Smooth muscle cell (in vitro differentiated cells): ENCODE results near the gene C4A. TPM values are rescaled to one million over a fixed set of nuclear protein-coding genes. Genes with fewer than 3 reads are reported as not detected.
"Not testable (repeated sequence)": the region's sequence is repeated elsewhere in the genome, so short reads cannot be mapped to it uniquely, and the experiment has no call there.

Source experiments
- DNase-seq: peaks from one replicate; lab custom pipeline; 2025; ENCODE audit not compliant: unreplicated experiment; lab: John Stamatoyannopoulos, UW
- H2AFZ ChIP-seq: fragments of 200-600 bp; sonication (generic); 2 replicates; pipeline ENCODE4 v1.6.0; 2016; ENCODE audit warnings: antibody characterized with exemption, low read depth, mild to moderate bottlenecking
- H3F3A ChIP-seq: fragments of 200-600 bp; sonication (generic); 2 replicates; pipeline ENCODE4 v1.6.0; 2017; ENCODE audit warnings: antibody characterized with exemption, low read depth
- H3K27ac ChIP-seq: fragments of 200-600 bp; sonication (generic); 2 replicates; pipeline ENCODE4 v1.5.1; 2016; ENCODE audit warnings: low read depth, mild to moderate bottlenecking
- H3K27me3 ChIP-seq: fragments of 200-600 bp; sonication (generic); 2 replicates; pipeline ENCODE4 v1.6.1; 2016; ENCODE audit warnings: low read depth, mild to moderate bottlenecking
- H3K36me3 ChIP-seq: fragments of 200-600 bp; sonication (generic); 2 replicates; pipeline ENCODE4 v1.5.1; 2016; ENCODE audit warnings: low read depth
- H3K4me1 ChIP-seq: fragments of 200-600 bp; sonication (generic); 2 replicates; pipeline ENCODE4 v1.5.1; 2016; ENCODE audit warnings: low read depth
- H3K4me2 ChIP-seq: fragments of 200-600 bp; sonication (generic); 2 replicates; pipeline ENCODE4 v1.6.0; 2016; ENCODE audit warnings: mild to moderate bottlenecking
- H3K4me3 ChIP-seq: fragments of 200-600 bp; sonication (generic); 2 replicates; pipeline ENCODE4 v1.5.1; 2016; ENCODE audit warnings: mild to moderate bottlenecking
- H3K79me2 ChIP-seq: fragments of 200-600 bp; sonication (generic); 2 replicates; pipeline ENCODE4 v1.6.0; 2016; ENCODE audit warnings: low read depth, mild to moderate bottlenecking
- H3K9ac ChIP-seq: fragments of 200-600 bp; sonication (generic); 2 replicates; pipeline ENCODE4 v1.6.0; 2016; ENCODE audit warnings: low read depth
- H3K9me3 ChIP-seq: fragments of 200-600 bp; sonication (generic); replicated peaks from 2 replicates; pipeline ENCODE4 v1.5.1; 2016; ENCODE audit warnings: low read depth
- H4K20me1 ChIP-seq: fragments of 200-600 bp; sonication (generic); 2 replicates; pipeline ENCODE4 v1.6.0; 2016; ENCODE audit warnings: low read depth
- CTCF ChIP-seq: fragments of 200-600 bp; sonication (generic); IDR thresholded peaks from 2 replicates; pipeline ENCODE4 v1.5.1; 2017; ENCODE audit warnings: borderline replicate concordance, mild to moderate bottlenecking, antibody characterized with exemption; ENCODE audit not compliant: insufficient read depth, poor library complexity, severe bottlenecking
- WGBS: methylation state at CpG from one replicate; pipeline ENCODE4 v1.1.7; 2016; ENCODE audit warnings: low lambda C conversion rate; 5-methylcytosine and 5-hydroxymethylcytosine counted together
- microRNA counts: library from miRNA; unstranded; fragments of <30 nt; microRNA quantifications from one replicate; lab custom pipeline; 2016
- microRNA-seq: library from miRNA; unstranded; fragments of <30 nt; microRNA quantifications from one replicate; pipeline ENCODE4, GENCODE V29; 2016; ENCODE audit warnings: borderline number of aligned reads
- polyA plus RNA-seq: library from polyadenylated mRNA; unstranded; fragments of >200 nt; fragmentation: Nextera tagmentation; extraction: Ambion mirVana; gene quantifications from 2 replicates; pipeline ENCODE4 v1.2.1, GENCODE V29; 2016
- small RNA-seq: library from RNA; depleted of rRNA; stranded (forward); fragments of <200 nt; gene quantifications from one replicate; pipeline ENCODE3, GENCODE V24; 2014
- total RNA-seq: library from RNA; depleted of rRNA; stranded (reverse); fragments of >200 nt; gene quantifications from 2 replicates; pipeline ENCODE4 v1.2.3, GENCODE V29; 2014

C4A gene
- total and polyA plus RNA-seq, 2 experiments from 2014 or later: 1.7 to 4.6 TPM

- H3K9ac ChIP-seq, H2AFZ ChIP-seq, H3K4me1 ChIP-seq, H4K20me1 ChIP-seq, DNase-seq, H3F3A ChIP-seq, H3K79me2 ChIP-seq, H3K4me3 ChIP-seq, H3K4me2 ChIP-seq, H3K27ac ChIP-seq, H3K9me3 ChIP-seq, H3K27me3 ChIP-seq, H3K36me3 ChIP-seq: not testable (repeated sequence)
- WGBS: 97% methylated on average over 11 of the region's 11 CpGs
Measured at GRCh38 chr6:32049736-32050135, 67.9 kb downstream of the C4A start.

DNA sequence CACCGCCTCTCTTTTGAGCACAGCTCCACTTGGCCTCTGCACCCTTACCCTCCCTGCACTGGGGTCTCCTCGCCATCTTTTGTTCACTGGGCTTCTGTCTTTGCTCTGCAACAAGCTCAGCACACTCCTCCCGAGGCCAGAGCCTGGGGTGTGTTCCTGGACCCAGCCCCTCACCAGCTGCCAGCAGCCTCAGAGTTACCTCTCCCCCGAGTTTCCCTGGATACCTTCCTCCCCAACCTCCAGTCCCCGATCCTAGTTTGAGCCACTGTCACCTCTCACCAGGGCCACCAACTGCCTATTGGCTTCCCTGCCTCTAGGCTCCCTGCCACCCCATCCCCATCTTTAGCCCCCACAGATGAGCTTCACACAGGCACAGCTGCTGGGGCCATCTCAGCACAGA, 68.7 kb downstream of the C4A start:
- H3K9me3 ChIP-seq: no peaks in the 10 kb centered on the region
- H4K20me1 ChIP-seq: no peaks in the 10 kb centered on the region
- no peaks in the 10 kb centered on the region for H3K36me3 ChIP-seq
- no peak for TF ChIP-seq CTCF
- H3F3A ChIP-seq: no peaks in the 10 kb centered on the region
- H3K79me2 ChIP-seq: no peaks in the 10 kb centered on the region
- no peak overlapping the region for H3K4me2 ChIP-seq
- 90% methylated on average over 5 of the region's 5 CpGs for WGBS
- H3K27me3 ChIP-seq: no peaks in the 10 kb centered on the region
- no peak overlapping the region for H3K27ac ChIP-seq
- no peak for DNase-seq
- no peak overlapping the region for H3K9ac ChIP-seq
- H2AFZ ChIP-seq: no peak overlapping the region
- peaks cover 2% of the 10 kb centered on the region for H3K4me1 ChIP-seq
- no peak overlapping the region for H3K4me3 ChIP-seq

MicroRNAs encoded within 50 kb of the gene (microRNA counts, 767-probe panel; counts per million panel counts)
- microRNA hsa-miR-1236 (lab: Ali Mortazavi, UCI): 183 counts per million

Small RNAs within 50 kb of the gene (microRNA-seq; reads per million reads assigned to microRNA genes)
- gene MIR1236: 1.8 reads per million

Small RNAs within 50 kb of the gene (small RNA-seq; reads per million reads assigned to genes)
- gene AL645922.1: not detected

Other genes with a start within 250 kb of the C4A start
Only the 30 nearest of the 32 such genes appear.
- not detected in 2 replicates for gene SAPCD1, start 219.4 kb upstream of the C4A start, total RNA-seq
- gene SAPCD1, start 219.4 kb upstream of the C4A start, polyA plus RNA-seq: 1.4 and 1.8 TPM in 2 replicates
- 0.22 and 0.58 TPM in 2 replicates for gene VWA7, start 204.7 kb upstream of the C4A start, total RNA-seq
- 0.08 and 0.28 TPM in 2 replicates for gene VWA7, start 204.7 kb upstream of the C4A start, polyA plus RNA-seq
- gene VARS1, start 186.3 kb upstream of the C4A start, total RNA-seq: 31.9 and 60.8 TPM in 2 replicates
- 76.9 and 80.8 TPM in 2 replicates for gene VARS1, start 186.3 kb upstream of the C4A start, polyA plus RNA-seq
- gene LSM2, start 175.1 kb upstream of the C4A start, total RNA-seq: 62.0 and 91.2 TPM in 2 replicates
- gene LSM2, start 175.1 kb upstream of the C4A start, polyA plus RNA-seq: 73.6 and 81.6 TPM in 2 replicates
- gene HSPA1L, start 166.8 kb upstream of the C4A start, total RNA-seq: 0.63 and 0.94 TPM in 2 replicates
- gene HSPA1L, start 166.8 kb upstream of the C4A start, polyA plus RNA-seq: 0.19 and 1.0 TPM in 2 replicates
- 52.6 and 59.5 TPM in 2 replicates for gene HSPA1A, start 166.5 kb upstream of the C4A start, total RNA-seq
- 61.2 and 71.6 TPM in 2 replicates for gene HSPA1A, start 166.5 kb upstream of the C4A start, polyA plus RNA-seq
- gene HSPA1B, start 154.3 kb upstream of the C4A start, total RNA-seq: 33.6 and 43.1 TPM in 2 replicates
- gene HSPA1B, start 154.3 kb upstream of the C4A start, polyA plus RNA-seq: 30.7 and 36.7 TPM in 2 replicates
- gene NEU1, start 119.2 kb upstream of the C4A start, total RNA-seq: 40.0 and 47.5 TPM in 2 replicates
- gene NEU1, start 119.2 kb upstream of the C4A start, polyA plus RNA-seq: 52.1 and 52.7 TPM in 2 replicates
- gene SLC44A4, start 103.1 kb upstream of the C4A start, total RNA-seq: 0.72 and 0.85 TPM in 2 replicates
- gene SLC44A4, start 103.1 kb upstream of the C4A start, polyA plus RNA-seq: 0.30 and 0.52 TPM in 2 replicates
- 17.4 and 17.6 TPM in 2 replicates for gene EHMT2, start 84.4 kb upstream of the C4A start, total RNA-seq
- gene EHMT2, start 84.4 kb upstream of the C4A start, polyA plus RNA-seq: 33.9 and 38.9 TPM in 2 replicates
- gene ZBTB12, start 80.0 kb upstream of the C4A start, total RNA-seq: 0.04 and 0.54 TPM in 2 replicates
- 0.39 TPM in 1 of 2 replicates, not detected in the other for gene ZBTB12, start 80.0 kb upstream of the C4A start, polyA plus RNA-seq
- gene C2, start 54.3 kb upstream of the C4A start, total RNA-seq: 0.27 TPM in 1 of 2 replicates, not detected in the other
- 0.37 TPM in 2 replicates for gene C2, start 54.3 kb upstream of the C4A start, polyA plus RNA-seq
- not detected in 2 replicates for gene CFB, start 36.0 kb upstream of the C4A start, total RNA-seq
- 2.3 and 4.1 TPM in 2 replicates for gene CFB, start 36.0 kb upstream of the C4A start, polyA plus RNA-seq
- 78.6 and 91.5 TPM in 2 replicates for gene NELFE, start 23.1 kb upstream of the C4A start, total RNA-seq
- 125 and 134 TPM in 2 replicates for gene NELFE, start 23.1 kb upstream of the C4A start, polyA plus RNA-seq
- gene SKIC2, start 22.9 kb upstream of the C4A start, total RNA-seq: 24.6 and 27.6 TPM in 2 replicates
- 55.0 and 56.0 TPM in 2 replicates for gene SKIC2, start 22.9 kb upstream of the C4A start, polyA plus RNA-seq
- 7.8 and 11.0 TPM in 2 replicates for gene DXO, start 9.9 kb upstream of the C4A start, total RNA-seq
- gene DXO, start 9.9 kb upstream of the C4A start, polyA plus RNA-seq: 21.9 and 23.5 TPM in 2 replicates
- 1.7 and 3.8 TPM in 2 replicates for gene C4B, start 32.7 kb downstream of the C4A start, total RNA-seq
- 1.3 and 2.9 TPM in 2 replicates for gene C4B, start 32.7 kb downstream of the C4A start, polyA plus RNA-seq
- 0.58 TPM in 1 of 2 replicates, not detected in the other for gene CYP21A2, start 56.4 kb downstream of the C4A start, total RNA-seq
- 0.38 TPM in 1 of 2 replicates, not detected in the other for gene CYP21A2, start 56.4 kb downstream of the C4A start, polyA plus RNA-seq
- 1.1 and 1.8 TPM in 2 replicates for gene TNXB, start 127.3 kb downstream of the C4A start, total RNA-seq
- gene TNXB, start 127.3 kb downstream of the C4A start, polyA plus RNA-seq: 1.1 and 4.3 TPM in 2 replicates
- gene ATF6B, start 146.2 kb downstream of the C4A start, total RNA-seq: 22.2 and 23.0 TPM in 2 replicates
- gene ATF6B, start 146.2 kb downstream of the C4A start, polyA plus RNA-seq: 22.5 and 39.8 TPM in 2 replicates
- gene FKBPL, start 148.2 kb downstream of the C4A start, total RNA-seq: 5.3 and 6.5 TPM in 2 replicates
- 5.4 and 7.7 TPM in 2 replicates for gene FKBPL, start 148.2 kb downstream of the C4A start, polyA plus RNA-seq
- 0.94 TPM in 1 of 2 replicates, not detected in the other for gene PRRT1, start 169.9 kb downstream of the C4A start, total RNA-seq
- gene PRRT1, start 169.9 kb downstream of the C4A start, polyA plus RNA-seq: 1.4 and 3.3 TPM in 2 replicates
- gene PPT2, start 172.1 kb downstream of the C4A start, total RNA-seq: 13.3 and 17.5 TPM in 2 replicates
- 15.7 and 17.8 TPM in 2 replicates for gene PPT2, start 172.1 kb downstream of the C4A start, polyA plus RNA-seq
- 3.6 and 5.6 TPM in 2 replicates for gene EGFL8, start 182.5 kb downstream of the C4A start, total RNA-seq
- 4.3 and 8.2 TPM in 2 replicates for gene EGFL8, start 182.5 kb downstream of the C4A start, polyA plus RNA-seq
- 60.5 and 71.1 TPM in 2 replicates for gene AGPAT1, start 194.0 kb downstream of the C4A start, total RNA-seq
- gene AGPAT1, start 194.0 kb downstream of the C4A start, polyA plus RNA-seq: 51.8 and 52.4 TPM in 2 replicates
- gene RNF5, start 196.3 kb downstream of the C4A start, total RNA-seq: 49.3 and 58.1 TPM in 2 replicates
- 74.0 and 75.9 TPM in 2 replicates for gene RNF5, start 196.3 kb downstream of the C4A start, polyA plus RNA-seq
- gene AGER, start 202.2 kb downstream of the C4A start, total RNA-seq: 0.81 and 2.6 TPM in 2 replicates
- 2.5 and 6.4 TPM in 2 replicates for gene AGER, start 202.2 kb downstream of the C4A start, polyA plus RNA-seq
- 33.2 and 43.6 TPM in 2 replicates for gene PBX2, start 208.1 kb downstream of the C4A start, total RNA-seq
- 11.6 and 14.0 TPM in 2 replicates for gene PBX2, start 208.1 kb downstream of the C4A start, polyA plus RNA-seq
- gene GPSM3, start 210.6 kb downstream of the C4A start, total RNA-seq: 4.8 and 5.3 TPM in 2 replicates
- gene GPSM3, start 210.6 kb downstream of the C4A start, polyA plus RNA-seq: 14.2 and 15.6 TPM in 2 replicates
- 0.27 and 0.54 TPM in 2 replicates for gene NOTCH4, start 242.0 kb downstream of the C4A start, total RNA-seq
- gene NOTCH4, start 242.0 kb downstream of the C4A start, polyA plus RNA-seq: 1.3 and 1.6 TPM in 2 replicates